Astrocyte (in vitro differentiated cells and primary cell): Measurements from ENCODE around the gene ITPR2.

ENCODE experiments used
- CTCF ChIP-seq: IDR thresholded peaks from 2 replicates; pipeline ENCODE4 v1.5.1; 2011; ENCODE audit warnings: low read depth, mild to moderate bottlenecking, inconsistent platforms, low read length, moderate library complexity; ENCODE audit not compliant: insufficient read depth
- EZH2 ChIP-seq: IDR thresholded peaks from 2 replicates; pipeline ENCODE4 v1.6.1; 2012; ENCODE audit warnings: mild to moderate bottlenecking, low read length, inconsistent platforms; ENCODE audit not compliant: insufficient read depth

- no peak for TF ChIP-seq CTCF
- no peak for TF ChIP-seq EZH2
These were observed 64.1 kb downstream of the ITPR2 start for GRCh38 chr12:26768611-26769603.
